SJSA1 (cell line): ENCODE measurements around the gene BMP10. TPM values are rescaled to one million over a fixed set of nuclear protein-coding genes. Genes with fewer than 3 reads are reported as not detected.

Source experiments
- DNase-seq, 2 experiments: peaks; one replicate each; pipeline ENCODE4 v3.0.0-alpha.2; 2015 to 2020; ENCODE audit warnings: low spot score in 2 of 2, low read depth in 1 of 2
- H3K27ac ChIP-seq: fragments of 250-450 bp; sonication (Bioruptor Pico); 2 replicates; pipeline ENCODE4 v1.5.1; 2020; ENCODE audit warnings: mild to moderate bottlenecking, moderate library complexity
- H3K27me3 ChIP-seq: fragments of 250-450 bp; sonication (Bioruptor Pico); replicated peaks from 2 replicates; pipeline ENCODE4 v1.5.1; 2020; ENCODE audit warnings: mild to moderate bottlenecking, moderate library complexity
- H3K36me3 ChIP-seq: fragments of 250-450 bp; sonication (Bioruptor Pico); 2 replicates; pipeline ENCODE4 v1.5.1; 2020; ENCODE audit warnings: mild to moderate bottlenecking
- H3K4me1 ChIP-seq: fragments of 250-450 bp; sonication (Bioruptor Pico); replicated peaks from 2 replicates; pipeline ENCODE4 v1.6.1; 2021; ENCODE audit warnings: mild to moderate bottlenecking
- H3K4me3 ChIP-seq: fragments of 250-450 bp; sonication (Bioruptor Pico); 2 replicates; pipeline ENCODE4 v1.5.1; 2020; ENCODE audit warnings: mild to moderate bottlenecking
- H3K9me3 ChIP-seq: fragments of 250-450 bp; sonication (Bioruptor Pico); replicated peaks from 2 replicates; pipeline ENCODE4 v1.5.1; 2020; ENCODE audit warnings: mild to moderate bottlenecking
- total RNA-seq: library from RNA; depleted of rRNA; stranded (reverse); fragments of >200 nt; shearing (Covaris generic); gene quantifications from 2 replicates; pipeline ENCODE4 v1.2.3, GENCODE V29; 2014

BMP10 gene
- total RNA-seq, 1 experiment from 2014 or later = not detected

- Histone ChIP-seq H3K4me1 (peaks cover 10% of the 10 kb centered on the region), H3K9me3 (no peaks in the 10 kb centered on the region), H3K4me3 (no peak overlapping the region), H3K27ac (no peak overlapping the region), H3K36me3 (no peaks in the 10 kb centered on the region), H3K27me3 (0 out of 2 replicates have a peak, but pooled peaks cover 4% of the 10 kb centered on the region)
- no peak for DNase-seq
Measured at GRCh38 chr2:68880213-68880612, 9.0 kb upstream of the BMP10 start.

- 0 out of 2 replicates have a peak, but pooled peaks cover 4% of the 10 kb centered on the region for H3K27me3 ChIP-seq
- H3K27ac ChIP-seq = no peak overlapping the region
- H3K9me3 ChIP-seq = no peaks in the 10 kb centered on the region
- no peak overlapping the region for H3K4me3 ChIP-seq
- peaks cover 10% of the 10 kb centered on the region for H3K4me1 ChIP-seq
- DNase-seq = no peak
- H3K36me3 ChIP-seq = no peaks in the 10 kb centered on the region
Measured at GRCh38 chr2:68879296-68879695, 8.1 kb upstream of the BMP10 start.

- peaks cover 10% of the 10 kb centered on the region for H3K4me1 ChIP-seq
- no peak for DNase-seq
- H3K4me3 ChIP-seq = no peak overlapping the region
- no peak overlapping the region for H3K27ac ChIP-seq
- H3K9me3 ChIP-seq = no peaks in the 10 kb centered on the region
- H3K36me3 ChIP-seq = no peaks in the 10 kb centered on the region
- H3K27me3 ChIP-seq = 0 out of 2 replicates have a peak, but pooled peaks cover 4% of the 10 kb centered on the region
Measured at GRCh38 chr2:68878753-68879152, 7.6 kb upstream of the BMP10 start.

- H3K9me3 ChIP-seq = no peaks in the 10 kb centered on the region
- H3K27ac ChIP-seq = no peak overlapping the region
- H3K27me3 ChIP-seq = 0 out of 2 replicates have a peak, but pooled peaks cover 4% of the 10 kb centered on the region
- H3K4me1 ChIP-seq = peaks cover 10% of the 10 kb centered on the region
- H3K4me3 ChIP-seq = no peak overlapping the region
- H3K36me3 ChIP-seq = no peaks in the 10 kb centered on the region
- DNase-seq = no peak
Measured at GRCh38 chr2:68878071-68878711, 7.0 kb upstream of the BMP10 start.

- H3K4me1 ChIP-seq = peaks cover 10% of the 10 kb centered on the region
- H3K27ac ChIP-seq = no peak overlapping the region
- no peak overlapping the region for H3K4me3 ChIP-seq
- H3K9me3 ChIP-seq = no peaks in the 10 kb centered on the region
- H3K27me3 ChIP-seq = no peaks in the 10 kb centered on the region
- no peaks in the 10 kb centered on the region for H3K36me3 ChIP-seq
- no peak for DNase-seq
Measured at GRCh38 chr2:68877079-68877772, 6.0 kb upstream of the BMP10 start.

- no peak for DNase-seq
- Histone ChIP-seq H3K4me1 (no peaks in the 10 kb centered on the region), H3K27ac (no peak overlapping the region), H3K9me3 (no peaks in the 10 kb centered on the region), H3K4me3 (no peak overlapping the region), H3K36me3 (no peaks in the 10 kb centered on the region), H3K27me3 (no peaks in the 10 kb centered on the region)
Measured at GRCh38 chr2:68870215-68870614, 982 bp downstream of the BMP10 start.

- H3K4me1 ChIP-seq = no peaks in the 10 kb centered on the region
- H3K9me3 ChIP-seq = no peaks in the 10 kb centered on the region
- H3K27ac ChIP-seq = no peak overlapping the region
- H3K4me3 ChIP-seq = no peak overlapping the region
- H3K27me3 ChIP-seq = no peaks in the 10 kb centered on the region
- no peak for DNase-seq
- no peaks in the 10 kb centered on the region for H3K36me3 ChIP-seq
Measured at GRCh38 chr2:68865108-68865507, 6.1 kb downstream of the BMP10 start.

- Histone ChIP-seq H3K9me3 (no peaks in the 10 kb centered on the region), H3K27ac (no peak overlapping the region), H3K27me3 (no peaks in the 10 kb centered on the region), H3K4me1 (peaks cover under 1% of the 10 kb centered on the region; the same call in 1 of the 2 replicates), H3K4me3 (no peak overlapping the region), H3K36me3 (no peaks in the 10 kb centered on the region)
- no peak for DNase-seq
Measured at GRCh38 chr2:68863996-68864395, 7.2 kb downstream of the BMP10 start.

GRCh38 chr2:68862889-68863288, 8.3 kb downstream of the BMP10 start:
- Histone ChIP-seq H3K27ac (no peak overlapping the region), H3K9me3 (no peaks in the 10 kb centered on the region), H3K4me3 (no peak overlapping the region), H3K27me3 (no peaks in the 10 kb centered on the region), H3K36me3 (no peaks in the 10 kb centered on the region), H3K4me1 (peaks cover 11% of the 10 kb centered on the region)
- DNase-seq = no peak

- Histone ChIP-seq H3K27me3 (no peaks in the 10 kb centered on the region), H3K4me3 (no peak overlapping the region), H3K27ac (no peak overlapping the region), H3K36me3 (no peaks in the 10 kb centered on the region), H3K4me1 (peaks cover 19% of the 10 kb centered on the region), H3K9me3 (no peaks in the 10 kb centered on the region)
- DNase-seq = no peak
Measured at GRCh38 chr2:68861330-68861729, 9.9 kb downstream of the BMP10 start.

- H3K9me3 ChIP-seq = no peaks in the 10 kb centered on the region
- no peaks in the 10 kb centered on the region for H3K27me3 ChIP-seq
- no peak overlapping the region for H3K4me3 ChIP-seq
- H3K4me1 ChIP-seq = peaks cover 19% of the 10 kb centered on the region
- DNase-seq = no peak
- no peaks in the 10 kb centered on the region for H3K36me3 ChIP-seq
- no peak overlapping the region for H3K27ac ChIP-seq
Measured at GRCh38 chr2:68860111-68860510, 11.1 kb downstream of the BMP10 start.

- H3K9me3 ChIP-seq = no peaks in the 10 kb centered on the region
- no peaks in the 10 kb centered on the region for H3K36me3 ChIP-seq
- peak in 1 of 2 experiments; percentile 39 for DNase-seq
- no peaks in the 10 kb centered on the region for H3K27me3 ChIP-seq
- peaks cover 19% of the 10 kb centered on the region for H3K4me1 ChIP-seq
- H3K27ac ChIP-seq = 0 out of 2 replicates have a peak overlapping the region, but pooled peaks have one; percentile 5
- no peak overlapping the region for H3K4me3 ChIP-seq
Measured at GRCh38 chr2:68857855-68858456, 13.2 kb downstream of the BMP10 start.

GRCh38 chr2:68857202-68857845, 13.9 kb downstream of the BMP10 start:
- Histone ChIP-seq H3K9me3 (no peaks in the 10 kb centered on the region), H3K4me3 (no peak overlapping the region), H3K27ac (0 out of 2 replicates have a peak overlapping the region, but pooled peaks have one; percentile 5), H3K36me3 (no peaks in the 10 kb centered on the region), H3K27me3 (no peaks in the 10 kb centered on the region), H3K4me1 (peaks cover 19% of the 10 kb centered on the region)
- no peak for DNase-seq

GRCh38 chr2:68855550-68855949, 15.6 kb downstream of the BMP10 start:
- no peaks in the 10 kb centered on the region for H3K36me3 ChIP-seq
- H3K4me1 ChIP-seq = peaks cover 22% of the 10 kb centered on the region
- no peak overlapping the region for H3K27ac ChIP-seq
- H3K27me3 ChIP-seq = no peaks in the 10 kb centered on the region
- DNase-seq = no peak
- H3K4me3 ChIP-seq = no peak overlapping the region
- no peaks in the 10 kb centered on the region for H3K9me3 ChIP-seq
